ENCODE results near the gene TTC7B.

Gene TTC7B

GRCh38 chr14:90503582-90503981 lies 312.6 kb downstream of the TTC7B start:
- H3K4me3 Mint-ChIP-seq = no peak overlapping the region
- no peaks in the 10 kb centered on the region for H3K4me1 Mint-ChIP-seq
- peaks cover 39% of the 10 kb centered on the region for H3K27me3 Mint-ChIP-seq (ENCODE audit: low read depth)
- no peaks in the 10 kb centered on the region for H3K9me3 Mint-ChIP-seq
- no peak for TF ChIP-seq CTCF (IDR thresholded peaks at IDR 0.05; ENCODE audit: unreplicated experiment in 3 of 3)
- H3K27ac Mint-ChIP-seq = no peak overlapping the region
- H3K36me3 Mint-ChIP-seq (ENCODE audit: low read depth) = no peaks in the 10 kb centered on the region

- no peak overlapping the region for H3K4me3 Mint-ChIP-seq
- H3K36me3 Mint-ChIP-seq (ENCODE audit: low read depth) = no peaks in the 10 kb centered on the region
- peaks cover 43% of the 10 kb centered on the region for H3K27me3 Mint-ChIP-seq (ENCODE audit: low read depth)
- no peak for TF ChIP-seq CTCF (IDR thresholded peaks at IDR 0.05; ENCODE audit: unreplicated experiment in 3 of 3)
- no peak overlapping the region for H3K27ac Mint-ChIP-seq
- no peaks in the 10 kb centered on the region for H3K9me3 Mint-ChIP-seq
- H3K4me1 Mint-ChIP-seq = no peaks in the 10 kb centered on the region
Measured at GRCh38 chr14:90502760-90503159, 313.5 kb downstream of the TTC7B start.

DNA sequence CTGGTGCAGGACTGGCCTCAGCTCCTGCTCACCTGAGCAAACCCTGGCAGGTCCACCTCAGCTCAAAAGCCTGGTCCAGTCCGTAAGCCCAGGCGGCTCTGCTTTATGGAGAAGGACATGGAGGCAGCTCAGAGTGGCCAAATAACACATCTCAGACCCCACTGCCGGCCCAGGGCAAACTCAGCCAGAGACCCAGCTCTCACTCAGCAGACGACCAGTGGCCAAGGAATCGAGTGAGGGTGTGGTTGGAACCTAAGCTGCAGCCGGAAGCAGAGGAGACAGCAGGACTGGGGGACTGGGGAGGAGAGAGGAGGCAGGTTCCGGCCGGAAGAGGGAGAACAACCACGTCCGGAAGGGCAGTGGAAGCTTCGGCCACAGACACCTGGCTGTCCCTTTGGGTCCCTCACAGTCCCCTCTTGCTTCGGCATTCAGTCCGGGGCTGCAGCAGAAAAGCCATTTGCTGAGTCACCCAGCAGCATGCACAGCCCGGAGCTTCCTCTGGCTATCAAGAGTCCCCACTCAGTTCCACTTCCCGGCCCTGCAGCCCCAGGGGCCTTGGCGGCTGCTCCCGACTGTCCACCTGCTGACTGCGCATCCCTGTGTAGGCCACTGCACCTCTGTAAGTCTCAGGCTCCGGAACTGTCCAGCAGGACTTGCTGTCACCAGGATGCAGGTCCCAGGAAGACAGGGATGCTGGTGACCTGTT lies 315.4 kb downstream of the TTC7B start:
- Mint-ChIP-seq H3K27me3 (ENCODE audit: low read depth) (peaks cover 39% of the 10 kb centered on the region), H3K36me3 (ENCODE audit: low read depth) (no peaks in the 10 kb centered on the region), H3K9me3 (no peaks in the 10 kb centered on the region), H3K27ac (no peak overlapping the region), H3K4me3 (no peak overlapping the region), H3K4me1 (no peaks in the 10 kb centered on the region)
- TF ChIP-seq CTCF (IDR thresholded peaks at IDR 0.05; ENCODE audit: unreplicated experiment in 3 of 3) = no peak

- peaks cover 3% of the 10 kb centered on the region for H3K9me3 Mint-ChIP-seq
- H3K4me3 Mint-ChIP-seq = no peak overlapping the region
- peaks cover 4% of the 10 kb centered on the region for H3K4me1 Mint-ChIP-seq
- no peak for TF ChIP-seq CTCF (IDR thresholded peaks at IDR 0.05; ENCODE audit: unreplicated experiment in 3 of 3)
- H3K27ac Mint-ChIP-seq = no peak overlapping the region
- H3K27me3 Mint-ChIP-seq (ENCODE audit: low read depth) = peaks cover 43% of the 10 kb centered on the region
- no peaks in the 10 kb centered on the region for H3K36me3 Mint-ChIP-seq (ENCODE audit: low read depth)
Measured at GRCh38 chr14:90499908-90500664, 316.1 kb downstream of the TTC7B start.

DNA sequence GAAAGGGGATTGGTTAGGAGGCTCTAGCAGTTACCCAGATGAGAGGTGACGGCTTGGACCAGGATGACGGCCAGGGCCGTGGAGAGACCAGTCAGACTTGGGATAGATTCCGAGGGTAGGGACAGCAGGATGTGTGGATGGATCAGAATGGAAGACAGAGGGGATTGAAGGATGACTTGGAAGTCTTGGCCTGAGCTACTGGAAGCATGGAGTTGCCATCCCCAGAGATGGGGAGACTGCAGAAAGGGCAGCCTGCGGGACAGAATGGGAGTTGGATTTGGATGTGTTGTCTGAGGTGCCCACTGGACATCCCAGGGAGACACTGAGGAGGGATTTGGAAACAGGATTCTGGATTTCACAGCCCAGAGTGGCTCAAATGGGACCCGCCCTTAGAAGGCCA lies 317.1 kb downstream of the TTC7B start:
- Mint-ChIP-seq H3K27ac (no peak overlapping the region), H3K9me3 (peaks cover 4% of the 10 kb centered on the region), H3K36me3 (ENCODE audit: low read depth) (no peaks in the 10 kb centered on the region), H3K4me1 (peaks cover 5% of the 10 kb centered on the region), H3K27me3 (ENCODE audit: low read depth) (peaks cover 40% of the 10 kb centered on the region), H3K4me3 (no peak overlapping the region)
- TF ChIP-seq CTCF (IDR thresholded peaks at IDR 0.05; ENCODE audit: unreplicated experiment in 3 of 3) = no peak

Measured in nephron (organoid).